ENCODE measurements around the gene TMCC1.
"Not testable (repeated sequence)": the region's sequence is repeated elsewhere in the genome, so short reads cannot be mapped to it uniquely, and the experiment has no call there.

Gene TMCC1

DNA sequence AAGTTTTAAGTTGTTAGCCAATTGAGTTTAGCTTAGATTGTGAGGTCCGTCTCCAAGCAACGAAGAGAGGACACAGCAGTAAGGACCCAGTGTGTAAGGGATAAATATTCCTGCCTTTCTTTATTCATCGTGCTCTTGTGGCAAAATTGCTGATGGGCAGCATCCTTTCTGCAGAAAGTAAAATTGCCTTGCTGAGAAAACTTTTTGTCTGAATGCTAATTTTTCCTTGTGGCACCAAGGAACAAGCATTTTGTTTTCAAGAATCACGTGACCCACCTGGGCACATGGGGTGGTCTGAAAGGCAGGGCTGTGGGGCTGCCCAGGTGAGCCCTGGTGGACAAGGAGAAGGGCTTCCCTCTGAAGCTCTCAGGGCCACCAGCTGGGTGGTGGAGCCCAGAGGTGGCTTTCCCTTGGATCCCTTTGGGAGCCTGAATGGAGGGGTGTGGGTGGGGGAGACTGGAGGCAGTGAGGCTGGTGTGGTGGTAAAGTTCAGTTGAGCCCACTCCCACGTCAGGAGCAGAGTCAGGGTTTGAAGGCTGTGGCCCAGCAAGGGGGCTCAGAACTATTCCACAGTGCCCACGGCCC lies 24.0 kb upstream of the TMCC1 start:
- DNase-seq (ENCODE audit: low read depth): no peak
- no peak overlapping the region for H3K4me3 ChIP-seq (ENCODE audit: low read length)
- TF ChIP-seq CTCF (IDR thresholded peaks at IDR 0.05; ENCODE audit: insufficient read depth, low read depth, low read length, missing control alignments): no peak

DNA sequence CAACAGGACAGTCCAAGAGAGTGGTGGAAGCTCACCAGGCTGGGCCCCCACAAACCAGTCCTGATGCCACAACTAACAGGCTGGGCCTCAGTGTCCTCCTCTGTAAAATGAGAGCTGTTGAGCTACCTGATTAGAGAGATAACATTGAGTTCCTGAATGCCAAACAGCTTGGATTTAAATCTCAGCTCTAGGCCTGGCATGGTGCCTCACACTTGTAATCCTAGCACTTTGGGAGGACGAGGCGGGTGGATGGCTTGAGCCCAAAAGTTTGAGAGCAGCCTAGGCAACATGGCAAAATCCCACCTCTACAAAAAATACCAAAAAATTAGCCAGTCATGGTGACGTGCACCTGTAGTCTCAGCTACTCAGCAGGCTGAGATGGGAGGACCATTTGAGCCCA lies 20.1 kb upstream of the TMCC1 start:
- H3K4me3 ChIP-seq (ENCODE audit: low read length): no peak overlapping the region
- no peak for TF ChIP-seq CTCF (IDR thresholded peaks at IDR 0.05; ENCODE audit: insufficient read depth, low read depth, low read length, missing control alignments)
- no peak for DNase-seq (ENCODE audit: low read depth)

DNA sequence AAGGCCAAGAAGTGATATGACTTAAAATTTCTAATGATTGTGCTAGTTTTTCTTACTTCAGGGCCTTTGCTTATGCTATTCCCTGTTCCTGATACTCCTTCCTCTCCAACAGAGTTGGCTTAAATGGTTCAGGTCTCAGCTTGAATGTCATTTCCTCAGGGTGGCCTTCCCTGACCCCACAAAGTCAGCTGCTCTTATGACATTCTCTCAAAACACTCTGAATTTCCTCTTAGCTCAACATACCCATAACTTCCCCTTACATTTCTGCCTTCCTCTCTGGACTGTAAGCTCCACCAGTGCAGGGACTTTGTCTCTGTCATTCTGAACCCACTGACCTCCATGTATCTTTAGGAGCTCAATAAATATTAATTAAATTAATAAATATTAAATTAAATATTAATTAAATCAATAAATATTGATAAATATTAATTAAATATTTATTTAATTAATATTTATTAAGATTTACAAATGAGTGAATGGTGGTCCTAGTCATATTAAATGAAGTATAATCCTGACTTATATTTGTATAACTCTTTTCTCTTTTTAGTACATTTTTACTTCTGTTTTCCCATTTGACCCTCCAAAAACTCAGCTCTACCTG lies 17.9 kb upstream of the TMCC1 start:
- TF ChIP-seq CTCF (IDR thresholded peaks at IDR 0.05; ENCODE audit: insufficient read depth, low read depth, low read length, missing control alignments): no peak
- no peak for DNase-seq (ENCODE audit: low read depth)
- no peak overlapping the region for H3K4me3 ChIP-seq (ENCODE audit: low read length)

DNA sequence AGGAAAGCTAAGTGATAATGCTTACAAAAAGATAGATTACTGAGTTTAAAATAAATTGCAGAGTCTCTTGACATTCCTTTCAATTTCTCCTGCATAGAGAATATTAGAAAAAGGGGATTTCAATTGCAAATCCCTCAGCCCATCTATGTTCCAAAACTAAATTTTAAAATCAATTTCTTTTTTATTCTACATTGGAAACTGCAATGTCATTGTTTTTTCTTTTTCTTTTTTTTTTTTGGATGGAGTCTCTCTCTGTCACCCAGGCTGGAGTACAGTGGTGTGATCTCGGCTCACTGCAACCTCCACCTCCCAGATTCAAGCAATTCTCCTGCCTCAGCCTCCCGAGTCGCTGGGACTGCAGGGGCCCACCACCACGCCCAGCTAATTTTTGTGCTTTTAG lies 15.7 kb upstream of the TMCC1 start:
- not testable (repeated sequence) for DNase-seq (ENCODE audit: low read depth); H3K4me3 ChIP-seq (ENCODE audit: low read length)

DNA sequence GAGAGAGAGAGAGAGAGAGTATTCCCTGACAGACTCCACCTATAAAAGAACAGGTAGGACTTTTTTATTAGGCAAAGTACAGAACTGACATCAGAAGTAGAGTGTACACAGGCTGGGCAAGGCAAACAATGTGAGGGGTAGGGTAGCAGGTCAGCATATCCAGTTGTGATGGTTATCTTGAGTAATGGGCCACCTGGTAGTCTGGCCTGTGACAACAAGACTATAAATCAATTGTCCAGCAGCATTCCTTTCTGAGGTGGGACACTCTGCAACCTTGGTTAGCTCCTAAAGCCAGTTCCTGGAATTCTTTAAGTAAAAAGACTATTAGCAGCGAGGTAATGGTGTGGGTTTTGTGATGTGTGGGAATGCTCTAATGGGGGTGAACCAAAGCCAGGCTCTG lies 14.9 kb upstream of the TMCC1 start:
- TF ChIP-seq CTCF (IDR thresholded peaks at IDR 0.05; ENCODE audit: insufficient read depth, low read depth, low read length, missing control alignments): no peak
- no peak overlapping the region for H3K4me3 ChIP-seq (ENCODE audit: low read length)
- DNase-seq (ENCODE audit: low read depth): no peak

DNA sequence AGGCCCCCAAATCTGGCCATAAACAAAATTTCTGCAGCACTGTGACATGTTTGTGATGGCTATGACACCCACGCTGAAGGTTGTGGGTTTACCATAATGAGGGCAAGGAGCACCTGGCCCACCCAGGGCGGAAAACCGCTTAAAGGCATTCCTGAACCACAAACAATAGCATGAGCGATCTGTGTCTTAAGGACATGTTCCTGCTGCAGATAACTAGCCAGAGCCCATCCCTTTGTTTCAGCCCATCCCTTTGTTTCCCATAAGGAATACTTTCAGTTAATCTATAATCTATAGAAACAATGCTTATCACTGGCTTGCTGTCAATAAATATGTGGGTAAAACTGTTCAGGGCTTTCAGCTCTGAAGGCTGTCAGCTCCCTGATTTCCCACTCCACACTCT lies 7.8 kb upstream of the TMCC1 start:
- DNase-seq (ENCODE audit: low read depth); H3K4me3 ChIP-seq (ENCODE audit: low read length): not testable (repeated sequence)

GRCh38 chr3:129897026-129897425 lies 3.5 kb upstream of the TMCC1 start:
- DNase-seq (ENCODE audit: low read depth): peak; percentile 75
- no peak for TF ChIP-seq CTCF (IDR thresholded peaks at IDR 0.05; ENCODE audit: insufficient read depth, low read depth, low read length, missing control alignments)
- H3K4me3 ChIP-seq (ENCODE audit: low read length): no peak overlapping the region

DNA sequence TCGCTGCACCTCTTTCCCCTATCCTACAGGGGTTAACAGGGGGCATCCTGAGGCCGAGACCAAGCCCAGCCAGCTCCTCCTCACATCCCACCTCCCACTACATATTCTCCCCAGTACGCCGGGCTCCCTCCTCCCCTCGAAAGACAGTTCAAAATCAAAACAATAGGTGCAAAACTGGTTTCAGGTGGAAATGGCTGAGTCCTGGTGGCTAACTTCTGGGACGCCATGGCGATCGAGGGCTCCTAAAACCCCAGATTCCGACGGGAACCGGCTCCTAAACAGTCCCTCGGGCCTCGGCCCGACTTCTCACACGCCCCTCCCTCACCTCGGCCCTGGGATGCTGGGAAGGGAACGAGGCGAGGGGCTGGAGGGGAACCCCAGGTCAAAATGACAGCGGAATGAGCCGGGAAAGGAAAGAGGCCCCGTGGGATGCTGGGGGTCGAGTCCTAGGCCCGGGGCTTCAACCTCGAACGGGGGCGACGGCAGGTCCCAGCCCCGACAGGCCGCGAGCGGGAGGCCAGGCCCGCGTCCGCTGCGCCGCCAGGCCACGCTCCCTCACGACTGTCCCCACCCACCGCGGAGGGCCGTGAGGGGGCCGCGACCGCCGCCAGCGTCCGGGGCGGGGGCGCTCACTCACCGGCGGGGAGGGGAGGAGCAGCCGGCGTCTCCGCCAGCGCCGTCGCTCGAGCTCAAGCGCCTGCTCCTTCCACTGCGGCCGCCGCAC lies 492 bp downstream of the TMCC1 start:
- peak overlapping the region; percentile 60 for H3K4me3 ChIP-seq (ENCODE audit: low read length)
- DNase-seq (ENCODE audit: low read depth): peak; percentile 21
- TF ChIP-seq CTCF (IDR thresholded peaks at IDR 0.05; ENCODE audit: insufficient read depth, low read depth, low read length, missing control alignments): peak; percentile 7
